GM18526 (cell line): ENCODE data around the gene HLA-DMB.

Experiments used
- POLR2A ChIP-seq: IDR thresholded peaks from 3 replicates; pipeline ENCODE4 v1.6.1; 2011; ENCODE audit not compliant: insufficient read length; ENCODE audit errors: extremely low read depth

The HLA-DMB gene

GRCh38 chr6:32940656-32941213 lies at the start of gene HLA-DMB:
TSS of gene HLA-DMB (minus strand) at chr6:32941028. CDS start at chr6:32940807, 221 bp downstream.
- peak; percentile 50 for TF ChIP-seq POLR2A

DNA sequence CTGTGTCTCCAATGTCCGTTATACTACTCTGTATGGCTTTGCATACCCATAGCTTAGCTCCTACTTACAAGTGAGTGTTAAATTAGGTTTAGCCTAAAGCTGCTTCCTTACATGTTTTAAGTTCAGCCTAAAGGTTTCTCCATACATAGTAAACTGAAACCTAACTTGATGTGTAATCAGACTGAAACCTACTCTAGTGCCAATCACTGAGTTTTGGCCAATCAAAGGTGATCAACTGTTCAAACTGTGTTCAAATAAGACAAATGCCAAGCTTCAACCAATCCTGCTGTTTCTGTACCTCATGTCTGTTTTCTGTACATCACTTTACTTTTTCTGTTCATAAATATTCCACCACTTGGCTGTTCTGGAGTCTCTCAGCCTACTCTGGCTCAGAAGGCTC lies 48.5 kb upstream of the HLA-DMB start:
- TF ChIP-seq POLR2A: no peak

DNA sequence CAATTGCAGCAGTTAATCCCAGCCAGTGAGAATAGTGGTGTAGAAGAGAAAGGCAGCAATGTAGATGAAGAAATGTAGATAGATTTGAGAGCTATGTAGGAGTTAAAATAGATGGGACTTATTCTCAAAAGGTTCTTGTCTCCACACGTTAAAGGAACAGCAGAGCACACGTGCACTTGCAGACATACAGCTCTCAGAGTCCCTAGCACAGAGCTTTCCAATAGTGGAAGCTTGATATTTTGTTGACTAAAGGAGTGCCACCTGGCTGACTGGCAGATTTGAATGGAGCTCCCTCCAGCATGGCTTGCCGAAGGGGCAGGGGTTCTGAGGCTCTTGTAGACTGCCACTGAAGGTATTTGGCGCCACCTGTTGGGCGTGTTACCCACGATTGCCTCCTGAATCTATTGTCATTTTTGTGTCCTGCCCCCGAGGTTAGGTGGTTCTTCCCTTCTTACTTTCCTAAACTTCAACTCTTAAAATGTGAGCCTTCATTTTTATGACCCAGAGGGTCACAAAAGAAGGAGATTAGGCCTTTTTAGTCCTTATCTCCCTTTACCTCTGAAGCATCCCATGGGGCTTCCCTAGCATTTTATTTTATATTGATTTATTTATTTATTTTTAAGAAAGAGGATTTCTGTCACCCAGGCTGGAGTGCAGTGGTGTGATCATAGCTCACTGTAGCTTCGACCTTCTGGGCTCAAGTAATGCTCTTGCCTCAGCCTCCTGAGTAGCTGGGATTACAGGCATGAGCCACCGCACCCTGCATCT lies 44.0 kb upstream of the HLA-DMB start:
- TF ChIP-seq POLR2A: no peak

- TF ChIP-seq POLR2A: no peak
Measured at GRCh38 chr6:32983964-32984621, 43.3 kb upstream of the HLA-DMB start.

DNA sequence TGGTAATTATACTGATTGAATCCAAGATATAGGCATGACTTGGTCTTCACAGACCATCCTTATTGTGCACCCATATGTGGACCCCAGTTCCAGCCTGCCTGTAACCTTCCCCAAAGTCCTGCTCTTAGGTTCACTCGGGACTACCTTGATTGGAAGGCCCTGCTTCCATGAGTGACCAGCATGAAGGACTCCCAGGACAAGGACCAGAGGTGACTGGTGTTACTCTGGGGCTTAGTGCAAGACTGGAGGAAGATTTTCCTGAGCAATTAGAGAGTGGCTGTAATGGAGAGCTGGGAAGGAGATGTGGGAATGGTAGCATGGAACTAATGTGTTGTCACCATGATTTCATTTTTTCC lies 42.6 kb upstream of the HLA-DMB start:
- no peak for TF ChIP-seq POLR2A

DNA sequence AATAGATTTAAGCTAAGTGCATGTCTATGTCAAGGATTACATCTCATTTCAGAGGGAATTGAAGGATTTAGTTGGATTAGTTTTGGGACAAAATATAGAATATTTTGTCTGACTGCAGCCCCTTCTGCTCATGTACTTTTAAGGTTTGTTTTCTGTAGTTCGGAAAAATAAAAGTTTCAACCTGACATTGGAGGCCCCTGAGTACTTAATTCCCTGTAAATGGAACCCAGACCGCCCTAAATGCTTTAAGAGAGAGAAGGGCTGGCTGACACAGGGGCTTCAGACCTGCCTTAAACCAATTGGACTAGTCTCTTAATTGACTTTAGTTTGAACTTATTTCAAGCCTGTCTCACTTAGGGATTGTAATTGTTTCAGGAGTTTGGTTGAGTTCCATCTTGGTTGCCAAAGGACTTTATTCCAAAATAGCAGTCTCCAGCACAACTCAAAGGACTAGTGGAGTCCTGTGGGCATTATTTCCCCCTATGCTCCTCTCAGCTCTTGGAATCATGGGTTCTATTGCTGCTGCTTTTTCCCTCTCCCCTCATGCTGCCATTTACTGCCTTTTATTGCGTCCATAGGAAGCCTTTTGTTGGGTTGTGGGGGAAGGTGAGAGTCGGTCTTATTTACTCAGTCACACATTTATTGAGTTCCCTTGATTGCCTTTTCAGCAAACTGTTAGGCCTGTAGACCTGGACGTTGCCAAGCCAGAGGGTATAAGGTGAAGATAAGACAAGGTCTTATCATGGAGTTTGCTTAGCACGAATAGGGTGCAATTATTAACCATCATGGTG lies 42.1 kb upstream of the HLA-DMB start:
- no peak for TF ChIP-seq POLR2A

GRCh38 chr6:32982084-32982701 lies 41.4 kb upstream of the HLA-DMB start:
- no peak for TF ChIP-seq POLR2A

- TF ChIP-seq POLR2A: peak; percentile 23
Measured at GRCh38 chr6:32980488-32981038, 39.7 kb upstream of the HLA-DMB start.

DNA sequence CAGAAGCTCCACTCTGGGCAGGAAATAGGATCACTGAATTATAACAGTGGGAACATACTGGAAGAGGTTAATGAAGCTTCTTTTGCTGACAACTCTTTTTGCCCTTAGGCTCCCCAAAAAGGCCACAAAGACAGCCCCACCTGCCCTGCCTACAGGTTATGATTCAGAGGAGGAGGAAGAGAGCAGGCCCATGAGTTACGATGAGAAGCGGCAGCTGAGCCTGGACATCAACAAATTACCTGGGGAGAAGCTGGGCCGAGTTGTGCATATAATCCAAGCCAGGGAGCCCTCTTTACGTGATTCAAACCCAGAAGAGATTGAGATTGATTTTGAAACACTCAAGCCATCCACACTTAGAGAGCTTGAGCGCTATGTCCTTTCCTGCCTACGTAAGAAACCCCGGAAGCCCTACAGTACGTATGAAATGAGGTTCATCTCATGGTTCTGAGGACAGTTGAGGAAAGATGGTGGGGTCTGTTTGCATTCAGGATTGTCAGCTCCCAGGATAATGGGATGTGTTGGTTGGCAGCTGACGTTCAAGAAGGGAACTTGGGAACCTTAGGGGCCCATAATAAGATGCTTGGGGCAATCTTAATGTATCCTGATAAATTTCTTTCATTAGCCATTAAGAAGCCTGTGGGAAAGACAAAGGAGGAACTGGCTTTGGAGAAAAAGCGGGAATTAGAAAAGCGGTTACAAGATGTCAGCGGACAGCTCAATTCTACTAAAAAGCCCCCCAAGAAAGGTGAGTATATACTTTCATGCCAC lies 39.1 kb upstream of the HLA-DMB start:
- no peak for TF ChIP-seq POLR2A

- TF ChIP-seq POLR2A: no peak
Measured at GRCh38 chr6:32977953-32978324, 37.1 kb upstream of the HLA-DMB start.

- peak; percentile 15 for TF ChIP-seq POLR2A
Measured at GRCh38 chr6:32977272-32977952, 36.6 kb upstream of the HLA-DMB start.

GRCh38 chr6:32976334-32977069 lies 35.7 kb upstream of the HLA-DMB start:
- TF ChIP-seq POLR2A: no peak

DNA sequence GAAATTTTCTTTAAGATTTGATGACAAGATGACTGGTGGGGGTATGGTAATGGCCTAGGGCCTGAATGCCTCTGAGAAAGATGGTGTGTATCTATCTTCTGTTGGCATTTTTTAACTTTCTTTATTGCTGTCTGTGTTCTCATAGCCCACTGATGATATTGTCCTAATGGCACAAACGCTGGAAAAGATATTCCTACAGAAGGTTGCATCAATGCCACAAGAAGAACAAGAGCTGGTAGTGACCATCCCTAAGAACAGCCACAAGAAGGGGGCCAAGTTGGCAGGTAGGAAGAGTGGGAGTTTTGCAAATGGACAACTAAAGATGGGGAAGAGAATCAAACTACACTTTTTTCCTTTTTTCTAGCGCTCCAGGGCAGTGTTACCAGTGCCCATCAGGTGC lies 35.1 kb upstream of the HLA-DMB start:
- no peak for TF ChIP-seq POLR2A

GRCh38 chr6:32974541-32975308 lies 33.9 kb upstream of the HLA-DMB start:
- no peak for TF ChIP-seq POLR2A
